ENCODE results near the gene MAGIX. TPM values are rescaled to one million over a fixed set of nuclear protein-coding genes. Genes with fewer than 3 reads are reported as not detected.

Gene MAGIX
- polyA plus RNA-seq, 1 of the 3 experiments (the other 2 are of a cell fraction) = 1.1 TPM

DNA sequence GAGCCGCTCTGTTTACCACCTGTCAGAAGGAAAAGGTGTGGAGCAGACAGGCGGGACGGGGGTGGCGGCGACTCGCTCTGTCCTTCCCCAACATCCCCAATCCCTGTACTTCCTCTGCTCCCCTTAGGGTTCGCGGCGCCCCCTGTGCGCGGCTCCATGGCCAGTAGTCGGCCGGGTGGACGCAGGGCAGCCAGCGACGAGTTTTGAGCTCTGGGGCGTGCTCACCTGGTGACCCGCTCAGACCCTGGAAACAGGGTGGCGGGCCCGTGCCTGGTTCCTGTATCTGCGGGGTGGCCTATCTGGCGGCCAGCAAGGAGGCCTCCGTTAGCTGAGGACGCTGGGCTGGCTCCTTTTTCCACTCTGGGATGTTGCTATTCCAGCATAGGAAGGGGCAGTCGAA, 5.4 kb upstream of the MAGIX start:
- ChIA-PET POLR2A (no interaction called here), CTCF (interaction anchor here (0.7 to 1.0 kb wide), 2 partner anchors 32 to 36 kb away, joined by 3 read pairs; no protein-coding TSS in a partner anchor)
- Histone ChIP-seq H3K9me2 (no peaks in the 10 kb centered on the region), H3K9me3 (no peaks in the 10 kb centered on the region), H3K27ac (ENCODE audit: low read depth in 2 of 2, low read length in 1 of 2) (no peak overlapping the region), H3K4me1 (ENCODE audit: control insufficient read depth in 1 of 2, insufficient read depth in 2 of 2, low read depth in 1 of 2, low read length in 1 of 2) (no peaks in the 10 kb centered on the region; a peak in 1 of 4 replicates), H3K4me3 (ENCODE audit: low read depth in 2 of 2, low read length in 1 of 2) (no peak overlapping the region), H3K4me2 (no peak overlapping the region), H3K27me3 (ENCODE audit: insufficient read depth) (peaks cover 8% of the 10 kb centered on the region; the same call in 1 of the 2 replicates), H2AFZ (ENCODE audit: low read depth) (no peak overlapping the region), H4K20me1 (ENCODE audit: insufficient read depth) (no peaks in the 10 kb centered on the region), H3K9ac (no peak overlapping the region), H3K36me3 (replicated peaks in 1 of 2; ENCODE audit: control insufficient read depth in 1 of 2, insufficient read depth in 2 of 2, low read length in 1 of 2) (no peaks in the 10 kb centered on the region), H3F3A (replicated peaks; ENCODE audit: insufficient read depth) (peaks cover 3% of the 10 kb centered on the region), H3K79me2 (ENCODE audit: insufficient read depth) (no peaks in the 10 kb centered on the region)
- 70% methylated on average over 12 of the region's 25 CpGs for WGBS (ENCODE audit: low lambda C conversion rate)
- DNase-seq = no peak
- TF ChIP-seq CTCF (IDR thresholded peaks at IDR 0.05) (no peak), FOSL2 (IDR thresholded peaks at IDR 0.05; ENCODE audit: borderline replicate concordance, low read depth) (no peak)
- TF ChIP-seq, protein P1, sequence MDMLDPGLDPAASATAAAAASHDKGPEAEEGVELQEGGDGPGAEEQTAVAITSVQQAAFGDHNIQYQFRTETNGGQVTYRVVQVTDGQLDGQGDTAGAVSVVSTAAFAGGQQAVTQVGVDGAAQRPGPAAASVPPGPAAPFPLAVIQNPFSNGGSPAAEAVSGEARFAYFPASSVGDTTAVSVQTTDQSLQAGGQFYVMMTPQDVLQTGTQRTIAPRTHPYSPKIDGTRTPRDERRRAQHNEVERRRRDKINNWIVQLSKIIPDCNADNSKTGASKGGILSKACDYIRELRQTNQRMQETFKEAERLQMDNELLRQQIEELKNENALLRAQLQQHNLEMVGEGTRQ (IDR thresholded peaks at IDR 0.05; ENCODE audit: borderline replicate concordance, low read depth, low read length) = no peak

GRCh38 chrX:49160908-49161307, 1.6 kb upstream of the MAGIX start:
- H3K9me2 ChIP-seq = no peaks in the 10 kb centered on the region
- H3K4me3 ChIP-seq (ENCODE audit: low read depth in 2 of 2, low read length in 1 of 2) = no peak overlapping the region
- H3K4me2 ChIP-seq = no peak overlapping the region
- no peak overlapping the region for H3K9ac ChIP-seq
- WGBS (ENCODE audit: low lambda C conversion rate) = 51% methylated on average over 2 of the region's 2 CpGs
- no peaks in the 10 kb centered on the region for H3F3A ChIP-seq (replicated peaks; ENCODE audit: insufficient read depth)
- no peak overlapping the region for H3K27ac ChIP-seq (ENCODE audit: low read depth in 2 of 2, low read length in 1 of 2)
- no peak overlapping the region for H2AFZ ChIP-seq (ENCODE audit: low read depth)
- no peak for DNase-seq
- H3K27me3 ChIP-seq (ENCODE audit: insufficient read depth) = peaks cover 8% of the 10 kb centered on the region; the same call in 1 of the 2 replicates
- no peaks in the 10 kb centered on the region for H3K79me2 ChIP-seq (ENCODE audit: insufficient read depth)
- ChIA-PET POLR2A (no interaction called here), CTCF (no interaction called here)
- H3K36me3 ChIP-seq (replicated peaks in 1 of 2; ENCODE audit: control insufficient read depth in 1 of 2, insufficient read depth in 2 of 2, low read length in 1 of 2) = no peaks in the 10 kb centered on the region
- peaks cover 0 to 4% of the 10 kb centered on the region in 2 experiments; a peak in 1 of 4 replicates for H3K4me1 ChIP-seq (ENCODE audit: control insufficient read depth in 1 of 2, insufficient read depth in 2 of 2, low read depth in 1 of 2, low read length in 1 of 2)
- H3K9me3 ChIP-seq = no peaks in the 10 kb centered on the region
- no peaks in the 10 kb centered on the region for H4K20me1 ChIP-seq (ENCODE audit: insufficient read depth)
- TF ChIP-seq POLR2AphosphoS5 (IDR thresholded peaks at IDR 0.05; ENCODE audit: low read depth, low read length) (no peak), RXRA (IDR thresholded peaks at IDR 0.05; ENCODE audit: borderline replicate concordance, low read depth) (no peak), MEF2A (IDR thresholded peaks at IDR 0.05; ENCODE audit: borderline replicate concordance, low read depth) (no peak), TAF1 (IDR thresholded peaks at IDR 0.05; ENCODE audit: borderline replicate concordance, low read depth, low read length) (no peak), FOXM1 (IDR thresholded peaks at IDR 0.05; ENCODE audit: low read depth) (no peak), ELF1 (IDR thresholded peaks at IDR 0.05) (no peak), GATA2 (CRISPR knock-in tag; IDR thresholded peaks at IDR 0.05) (no peak), CTCF (IDR thresholded peaks at IDR 0.05) (no peak), GABPA (IDR thresholded peaks at IDR 0.05; ENCODE audit: low read depth) (no peak), ZBTB33 (IDR thresholded peaks at IDR 0.05; ENCODE audit: borderline replicate concordance, low read depth) (no peak)
- TF ChIP-seq, protein P2, sequence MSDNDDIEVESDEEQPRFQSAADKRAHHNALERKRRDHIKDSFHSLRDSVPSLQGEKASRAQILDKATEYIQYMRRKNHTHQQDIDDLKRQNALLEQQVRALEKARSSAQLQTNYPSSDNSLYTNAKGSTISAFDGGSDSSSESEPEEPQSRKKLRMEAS (IDR thresholded peaks at IDR 0.05; ENCODE audit: low read depth) = no peak
- TF ChIP-seq, protein P3, sequence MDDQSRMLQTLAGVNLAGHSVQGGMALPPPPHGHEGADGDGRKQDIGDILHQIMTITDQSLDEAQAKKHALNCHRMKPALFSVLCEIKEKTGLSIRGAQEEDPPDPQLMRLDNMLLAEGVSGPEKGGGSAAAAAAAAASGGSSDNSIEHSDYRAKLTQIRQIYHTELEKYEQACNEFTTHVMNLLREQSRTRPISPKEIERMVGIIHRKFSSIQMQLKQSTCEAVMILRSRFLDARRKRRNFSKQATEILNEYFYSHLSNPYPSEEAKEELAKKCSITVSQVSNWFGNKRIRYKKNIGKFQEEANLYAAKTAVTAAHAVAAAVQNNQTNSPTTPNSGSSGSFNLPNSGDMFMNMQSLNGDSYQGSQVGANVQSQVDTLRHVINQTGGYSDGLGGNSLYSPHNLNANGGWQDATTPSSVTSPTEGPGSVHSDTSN (IDR thresholded peaks at IDR 0.05) = no peak
- TF ChIP-seq, protein P4, sequence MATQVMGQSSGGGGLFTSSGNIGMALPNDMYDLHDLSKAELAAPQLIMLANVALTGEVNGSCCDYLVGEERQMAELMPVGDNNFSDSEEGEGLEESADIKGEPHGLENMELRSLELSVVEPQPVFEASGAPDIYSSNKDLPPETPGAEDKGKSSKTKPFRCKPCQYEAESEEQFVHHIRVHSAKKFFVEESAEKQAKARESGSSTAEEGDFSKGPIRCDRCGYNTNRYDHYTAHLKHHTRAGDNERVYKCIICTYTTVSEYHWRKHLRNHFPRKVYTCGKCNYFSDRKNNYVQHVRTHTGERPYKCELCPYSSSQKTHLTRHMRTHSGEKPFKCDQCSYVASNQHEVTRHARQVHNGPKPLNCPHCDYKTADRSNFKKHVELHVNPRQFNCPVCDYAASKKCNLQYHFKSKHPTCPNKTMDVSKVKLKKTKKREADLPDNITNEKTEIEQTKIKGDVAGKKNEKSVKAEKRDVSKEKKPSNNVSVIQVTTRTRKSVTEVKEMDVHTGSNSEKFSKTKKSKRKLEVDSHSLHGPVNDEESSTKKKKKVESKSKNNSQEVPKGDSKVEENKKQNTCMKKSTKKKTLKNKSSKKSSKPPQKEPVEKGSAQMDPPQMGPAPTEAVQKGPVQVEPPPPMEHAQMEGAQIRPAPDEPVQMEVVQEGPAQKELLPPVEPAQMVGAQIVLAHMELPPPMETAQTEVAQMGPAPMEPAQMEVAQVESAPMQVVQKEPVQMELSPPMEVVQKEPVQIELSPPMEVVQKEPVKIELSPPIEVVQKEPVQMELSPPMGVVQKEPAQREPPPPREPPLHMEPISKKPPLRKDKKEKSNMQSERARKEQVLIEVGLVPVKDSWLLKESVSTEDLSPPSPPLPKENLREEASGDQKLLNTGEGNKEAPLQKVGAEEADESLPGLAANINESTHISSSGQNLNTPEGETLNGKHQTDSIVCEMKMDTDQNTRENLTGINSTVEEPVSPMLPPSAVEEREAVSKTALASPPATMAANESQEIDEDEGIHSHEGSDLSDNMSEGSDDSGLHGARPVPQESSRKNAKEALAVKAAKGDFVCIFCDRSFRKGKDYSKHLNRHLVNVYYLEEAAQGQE (IDR thresholded peaks at IDR 0.05; ENCODE audit: low read depth, low read length) = no peak

All from SK-N-SH (cell line).